Mesothelial cell of epicardium (in vitro differentiated cells): ENCODE results near the gene HIVEP3. TPM values are rescaled to one million over a fixed set of nuclear protein-coding genes. Genes with fewer than 3 reads are reported as not detected.

Experiments used
- DNase-seq, 2 experiments: peaks; one replicate each; pipeline ENCODE4 v3.0.0; 2021; ENCODE audit warnings: low spot score in 2 of 2; ENCODE audit not compliant: unreplicated experiment in 2 of 2
- H3K27ac Mint-ChIP-seq: 2 replicates; pipeline ENCODE4 v1.8.0; 2021; ENCODE audit warnings: mixed read lengths
- H3K27me3 Mint-ChIP-seq: 2 replicates; pipeline ENCODE4 v1.8.0; 2021; ENCODE audit warnings: low read depth, mixed read lengths
- H3K36me3 Mint-ChIP-seq: 2 replicates; pipeline ENCODE4 v1.8.0; 2021; ENCODE audit warnings: mixed read lengths
- H3K4me1 Mint-ChIP-seq: 2 replicates; pipeline ENCODE4 v1.8.0; 2021; ENCODE audit warnings: mixed read lengths
- H3K4me3 Mint-ChIP-seq: 2 replicates; pipeline ENCODE4 v1.8.0; 2021; ENCODE audit warnings: mild to moderate bottlenecking, moderate library complexity, mixed read lengths
- H3K9me3 Mint-ChIP-seq: 2 replicates; pipeline ENCODE4 v1.8.0; 2021; ENCODE audit warnings: mixed read lengths
- CTCF ChIP-seq: fragments of 200-600 bp; sonication (generic); IDR thresholded peaks from one replicate; pipeline ENCODE4 v1.5.0; 2021; ENCODE audit warnings: antibody characterized with exemption; ENCODE audit not compliant: unreplicated experiment
- total RNA-seq: library from RNA; stranded (reverse); gene quantifications from 3 replicates; pipeline ENCODE4 v1.2.1, GENCODE V29; 2021

HIVEP3 gene
- total RNA-seq, 1 donor from 2014 or later: 8.9 TPM

- no peak for DNase-seq
- Mint-ChIP-seq H3K9me3 (peaks cover 7% of the 10 kb centered on the region), H3K27me3 (peaks cover 2% of the 10 kb centered on the region), H3K4me3 (no peak overlapping the region), H3K27ac (no peak overlapping the region), H3K36me3 (no peaks in the 10 kb centered on the region), H3K4me1 (no peaks in the 10 kb centered on the region)
- no peak for TF ChIP-seq CTCF
These were observed 119.0 kb downstream of the HIVEP3 start for GRCh38 chr1:41799723-41800122.

DNA sequence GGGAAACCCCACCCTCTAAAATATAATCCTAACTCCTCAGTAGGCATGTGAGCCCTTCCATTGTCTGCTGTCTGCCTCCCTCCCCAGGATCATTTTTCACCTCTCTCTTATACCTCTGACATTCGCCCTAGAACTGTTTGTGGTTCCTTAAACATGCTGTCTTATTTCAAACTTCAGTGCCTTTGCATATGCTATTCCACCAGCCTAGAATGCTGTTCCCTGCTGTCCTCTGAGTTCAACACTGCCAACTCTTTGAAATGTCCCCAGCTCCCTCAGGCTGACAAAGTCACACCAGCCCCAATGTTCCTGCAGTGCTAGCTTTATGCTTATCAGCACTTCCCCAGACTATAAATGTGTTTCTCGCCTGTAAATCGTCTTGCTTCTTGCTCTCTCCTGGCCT, 119.5 kb downstream of the HIVEP3 start:
- H3K4me3 Mint-ChIP-seq: no peak overlapping the region
- H3K36me3 Mint-ChIP-seq: no peaks in the 10 kb centered on the region
- peaks cover 7% of the 10 kb centered on the region for H3K9me3 Mint-ChIP-seq
- no peak for DNase-seq
- no peak overlapping the region for H3K27ac Mint-ChIP-seq
- TF ChIP-seq CTCF: no peak
- H3K4me1 Mint-ChIP-seq: no peaks in the 10 kb centered on the region
- peaks cover 2% of the 10 kb centered on the region for H3K27me3 Mint-ChIP-seq

- TF ChIP-seq CTCF: no peak
- Mint-ChIP-seq H3K9me3 (peaks cover 7% of the 10 kb centered on the region), H3K4me3 (no peak overlapping the region), H3K27ac (no peak overlapping the region), H3K27me3 (peaks cover 2% of the 10 kb centered on the region), H3K4me1 (no peaks in the 10 kb centered on the region), H3K36me3 (no peaks in the 10 kb centered on the region)
- no peak for DNase-seq
These were observed 123.4 kb downstream of the HIVEP3 start for GRCh38 chr1:41795205-41795762.

GRCh38 chr1:41794031-41794430, 124.7 kb downstream of the HIVEP3 start:
- Mint-ChIP-seq H3K4me1 (no peaks in the 10 kb centered on the region), H3K27me3 (peaks cover 3% of the 10 kb centered on the region), H3K4me3 (no peak overlapping the region), H3K27ac (no peak overlapping the region), H3K9me3 (peaks cover 1% of the 10 kb centered on the region), H3K36me3 (no peaks in the 10 kb centered on the region)
- no peak for TF ChIP-seq CTCF
- DNase-seq: no peak

GRCh38 chr1:41792485-41792770, 126.3 kb downstream of the HIVEP3 start:
- no peak overlapping the region for H3K27ac Mint-ChIP-seq
- no peaks in the 10 kb centered on the region for H3K9me3 Mint-ChIP-seq
- no peak for TF ChIP-seq CTCF
- peaks cover 7% of the 10 kb centered on the region for H3K27me3 Mint-ChIP-seq
- no peaks in the 10 kb centered on the region for H3K4me1 Mint-ChIP-seq
- no peak for DNase-seq
- H3K4me3 Mint-ChIP-seq: no peak overlapping the region
- H3K36me3 Mint-ChIP-seq: no peaks in the 10 kb centered on the region
